ES-I3 (cell line): ENCODE data around the gene CHST2.

Experiments
- H3K36me3 ChIP-seq: 2 replicates; pipeline ENCODE4 v1.6.1; 2013; ENCODE audit warnings: mild to moderate bottlenecking, low read length, control low read depth, moderate library complexity; ENCODE audit not compliant: insufficient read depth
- H3K4me1 ChIP-seq: 2 replicates; pipeline ENCODE4 v1.6.1; 2013; ENCODE audit warnings: mild to moderate bottlenecking, control low read depth, low read length; ENCODE audit not compliant: insufficient read depth
- H3K9ac ChIP-seq: 2 replicates; pipeline ENCODE4 v1.6.1; 2013; ENCODE audit warnings: low read depth, mild to moderate bottlenecking, low read length, moderate library complexity
- H3K9me3 ChIP-seq: 2 replicates; pipeline ENCODE4 v1.6.1; 2013; ENCODE audit warnings: mild to moderate bottlenecking, low read length, moderate library complexity; ENCODE audit not compliant: control insufficient read depth, insufficient read depth

Gene CHST2

DNA sequence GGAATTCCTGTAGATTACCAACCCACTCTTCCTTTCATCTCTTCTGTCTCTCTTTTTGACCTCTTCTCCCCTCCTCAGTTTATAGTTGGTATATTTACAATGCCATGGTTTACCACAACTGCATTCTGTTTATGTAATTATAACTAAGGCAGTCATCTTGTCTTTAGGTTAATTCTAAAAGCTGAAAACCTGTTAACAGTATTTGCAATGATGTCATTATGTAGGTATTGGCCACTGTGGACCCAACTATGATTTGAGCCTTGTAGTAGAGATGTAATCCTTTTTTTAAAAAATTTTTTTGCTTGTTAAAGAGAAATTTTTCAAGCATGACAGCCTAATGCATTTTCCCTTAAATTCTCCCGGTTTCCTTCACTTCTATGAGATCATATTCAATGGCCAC is 30.7 kb upstream of the CHST2 start:
- Histone ChIP-seq H3K36me3 (no peaks in the 10 kb centered on the region), H3K4me1 (no peaks in the 10 kb centered on the region), H3K9me3 (peaks cover 5% of the 10 kb centered on the region; the same call in 1 of the 2 replicates), H3K9ac (no peak overlapping the region)

DNA sequence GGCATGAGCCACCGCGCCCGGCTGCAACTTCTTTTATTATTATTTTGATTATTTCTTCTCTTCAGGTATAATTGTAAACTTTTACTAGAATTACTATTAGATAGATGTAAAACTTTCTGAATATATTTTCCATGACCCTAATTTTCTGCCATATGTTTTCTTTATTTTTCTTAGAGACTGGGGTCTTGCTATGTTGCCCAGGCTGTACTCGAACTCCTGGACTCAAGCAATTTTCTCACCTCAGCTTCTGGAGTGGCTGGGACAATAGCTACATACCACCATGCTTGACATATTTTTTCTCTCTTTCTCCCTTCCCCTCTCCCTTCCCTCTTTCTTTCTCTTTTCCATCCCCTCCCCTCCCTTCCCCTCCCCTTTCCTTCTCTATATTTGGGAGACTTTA is 29.6 kb upstream of the CHST2 start:
- Histone ChIP-seq H3K36me3 (no peaks in the 10 kb centered on the region), H3K9ac (no peak overlapping the region), H3K4me1 (no peaks in the 10 kb centered on the region), H3K9me3 (peaks cover under 1% of the 10 kb centered on the region; the same call in 1 of the 2 replicates)

DNA sequence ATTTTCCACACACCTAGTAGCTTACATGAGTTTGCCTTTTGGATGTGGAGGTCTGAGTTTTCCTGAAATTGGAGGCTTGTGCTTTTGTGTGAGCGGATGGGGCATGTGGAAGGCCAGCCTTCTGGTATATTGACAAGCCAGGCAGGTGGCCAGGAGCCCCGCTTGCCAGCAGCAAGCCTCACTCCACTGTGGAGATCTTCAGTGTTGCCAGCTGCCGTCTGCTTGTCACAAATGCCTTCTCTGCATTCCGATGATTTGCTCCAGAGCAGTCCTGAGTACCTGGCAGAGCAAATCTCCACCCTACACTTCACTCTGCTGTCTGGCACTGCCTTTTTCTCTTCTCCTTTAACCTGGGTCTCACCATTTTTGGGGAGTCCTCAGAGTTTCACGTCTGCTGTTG is 29.1 kb upstream of the CHST2 start:
- no peak overlapping the region for H3K9ac ChIP-seq
- no peaks in the 10 kb centered on the region for H3K4me1 ChIP-seq
- peaks cover under 1% of the 10 kb centered on the region; the same call in 1 of the 2 replicates for H3K9me3 ChIP-seq
- no peaks in the 10 kb centered on the region for H3K36me3 ChIP-seq

DNA sequence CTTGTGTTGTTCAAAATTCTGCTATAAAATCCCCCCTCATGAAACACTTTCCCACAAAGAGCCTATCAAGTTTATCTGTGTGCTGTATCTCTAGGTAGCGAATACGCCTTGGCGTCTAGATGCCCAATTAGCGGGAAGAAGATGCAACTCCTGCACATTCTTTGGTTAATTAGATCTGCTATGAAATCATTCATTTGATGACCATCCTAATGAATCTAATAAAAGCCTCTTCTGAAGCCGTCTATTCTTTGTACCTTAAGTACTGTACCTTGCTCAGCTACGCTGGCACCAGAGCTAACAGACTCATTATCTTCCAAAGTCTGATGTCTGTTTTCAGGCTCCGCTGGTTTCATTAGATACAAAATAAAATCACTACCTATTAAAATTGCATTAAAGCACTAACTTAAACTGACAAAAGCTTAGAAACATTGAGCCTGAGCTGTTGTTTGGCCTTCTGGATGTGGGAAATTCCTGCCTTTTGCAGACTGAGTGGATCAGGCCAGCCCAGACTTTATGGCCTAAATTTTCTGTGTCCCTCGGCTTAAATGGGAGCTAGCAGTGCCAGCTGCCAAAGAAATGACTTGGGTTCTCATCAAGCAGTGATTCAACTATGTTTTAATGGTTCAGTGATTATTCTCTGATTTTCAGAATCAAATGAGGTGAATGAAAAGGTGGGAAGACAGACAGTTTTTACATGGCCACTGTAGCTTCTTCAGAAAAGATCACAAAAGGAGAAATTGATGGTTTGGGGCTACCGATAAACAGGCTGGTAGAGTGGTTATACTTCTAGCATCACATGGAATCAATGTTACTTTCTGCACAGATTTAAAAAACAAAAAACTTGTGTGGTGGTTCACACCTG is 28.4 kb upstream of the CHST2 start:
- H3K36me3 ChIP-seq = no peaks in the 10 kb centered on the region
- no peak overlapping the region for H3K9ac ChIP-seq
- H3K9me3 ChIP-seq = peaks cover 8% of the 10 kb centered on the region
- H3K4me1 ChIP-seq = no peaks in the 10 kb centered on the region

DNA sequence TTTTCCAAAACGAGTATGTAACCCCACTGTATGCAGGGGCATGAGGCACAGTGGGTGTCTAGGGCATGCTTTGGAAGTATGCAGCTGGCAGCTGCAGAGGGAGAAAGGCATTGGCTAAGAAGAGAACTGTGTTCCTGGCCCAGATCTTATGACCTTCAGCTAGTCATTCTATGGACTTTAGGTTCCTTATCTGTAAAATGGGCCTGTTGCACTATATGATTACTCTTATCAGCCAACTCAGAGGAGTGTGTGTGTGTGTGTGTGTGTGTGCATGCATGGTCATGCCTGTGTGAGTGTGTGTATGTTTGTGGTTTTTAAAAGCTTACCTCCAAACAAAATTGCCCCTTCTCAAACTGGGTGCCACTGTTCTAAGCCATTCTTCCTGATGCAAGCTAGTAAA is 27.4 kb upstream of the CHST2 start:
- Histone ChIP-seq H3K9me3 (peaks cover 11% of the 10 kb centered on the region), H3K9ac (no peak overlapping the region), H3K36me3 (no peaks in the 10 kb centered on the region), H3K4me1 (no peaks in the 10 kb centered on the region)

- Histone ChIP-seq H3K4me1 (no peaks in the 10 kb centered on the region), H3K9me3 (peaks cover 13% of the 10 kb centered on the region), H3K9ac (no peak overlapping the region), H3K36me3 (no peaks in the 10 kb centered on the region)
Measured at GRCh38 chr3:143095813-143096212, 23.8 kb upstream of the CHST2 start.

DNA sequence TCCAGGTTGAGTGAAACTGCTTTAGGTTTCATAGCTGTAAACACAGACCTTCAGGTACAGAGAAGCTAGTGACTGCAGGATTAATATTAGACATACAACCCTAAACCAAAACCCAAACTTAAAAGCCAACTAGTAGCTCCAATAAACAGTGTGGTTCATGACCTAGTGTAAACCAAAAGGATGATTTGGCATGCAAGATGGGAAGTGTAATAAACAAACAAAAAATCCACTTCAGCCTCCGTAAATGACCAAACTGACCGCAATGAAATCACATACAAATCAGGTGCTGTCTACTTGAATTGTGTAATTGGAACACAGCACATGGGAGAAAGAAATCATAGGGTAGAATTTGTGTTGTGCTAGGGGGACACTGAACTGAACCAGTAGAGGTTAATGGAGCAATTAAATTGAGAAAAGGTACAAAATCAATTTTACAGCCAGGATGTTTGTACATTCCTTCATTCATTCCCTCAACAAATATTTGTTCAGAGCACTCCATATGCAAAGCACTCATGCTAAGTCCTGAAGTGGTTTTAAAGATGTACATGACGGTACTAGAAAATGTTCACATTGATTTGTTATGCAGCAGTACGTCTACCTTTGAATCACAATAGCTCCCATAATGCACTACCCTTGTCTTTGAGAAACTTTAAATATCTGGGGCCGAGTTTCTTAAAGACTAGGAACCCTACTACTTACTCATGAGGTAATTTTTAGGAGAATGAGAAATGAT is 21.4 kb upstream of the CHST2 start:
- no peaks in the 10 kb centered on the region for H3K36me3 ChIP-seq
- no peak overlapping the region for H3K9ac ChIP-seq
- no peaks in the 10 kb centered on the region for H3K4me1 ChIP-seq
- H3K9me3 ChIP-seq = peaks cover 13% of the 10 kb centered on the region

DNA sequence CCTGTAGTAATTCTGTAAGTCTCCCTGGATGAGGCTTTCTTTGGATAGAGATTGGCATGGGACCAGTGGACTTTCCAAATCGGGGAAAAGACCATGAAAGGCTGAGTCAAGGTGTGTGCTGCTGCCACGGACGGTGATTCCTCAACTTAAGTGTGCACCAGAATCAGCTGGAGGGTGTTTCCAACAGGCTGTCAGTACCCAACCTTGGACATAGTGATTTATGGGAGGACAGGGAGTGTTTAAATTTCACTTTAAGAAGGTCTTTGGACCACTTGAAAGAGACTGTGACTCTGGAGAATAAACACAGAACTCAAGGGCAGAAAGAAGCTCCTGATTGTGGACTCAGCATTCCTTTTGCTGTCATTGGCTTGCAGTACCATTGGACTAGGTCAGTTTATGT is 20.4 kb upstream of the CHST2 start:
- Histone ChIP-seq H3K4me1 (no peaks in the 10 kb centered on the region), H3K9me3 (peaks cover 15% of the 10 kb centered on the region), H3K9ac (no peak overlapping the region), H3K36me3 (no peaks in the 10 kb centered on the region)

DNA sequence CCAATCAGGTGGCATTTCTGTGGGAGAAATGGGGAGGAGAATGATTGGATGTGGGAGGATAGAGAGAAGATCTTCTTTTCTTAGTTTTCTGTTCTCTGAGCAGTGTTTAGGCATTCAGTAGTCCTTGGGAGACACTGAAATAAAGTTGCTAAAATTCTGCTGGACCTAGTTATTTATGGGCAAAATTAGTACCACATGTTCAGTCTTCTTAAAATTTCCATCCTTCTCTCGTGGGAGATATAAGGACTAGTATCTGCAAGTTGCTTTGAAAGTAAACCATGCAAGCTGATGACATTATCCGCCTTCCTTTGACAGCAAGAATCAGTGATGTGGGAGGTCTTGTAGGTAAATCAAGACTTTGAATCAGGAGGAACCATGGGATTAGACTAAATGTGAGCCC is 19.9 kb upstream of the CHST2 start:
- no peak overlapping the region for H3K9ac ChIP-seq
- no peaks in the 10 kb centered on the region for H3K4me1 ChIP-seq
- peaks cover 19% of the 10 kb centered on the region for H3K9me3 ChIP-seq
- no peaks in the 10 kb centered on the region for H3K36me3 ChIP-seq

GRCh38 chr3:143100451-143100850 is 19.1 kb upstream of the CHST2 start:
- Histone ChIP-seq H3K4me1 (no peaks in the 10 kb centered on the region), H3K9me3 (peaks cover 22% of the 10 kb centered on the region), H3K36me3 (no peaks in the 10 kb centered on the region), H3K9ac (no peak overlapping the region)

GRCh38 chr3:143101792-143102381 is 17.7 kb upstream of the CHST2 start:
- Histone ChIP-seq H3K9ac (no peak overlapping the region), H3K4me1 (no peaks in the 10 kb centered on the region), H3K36me3 (no peaks in the 10 kb centered on the region), H3K9me3 (peaks cover 14% of the 10 kb centered on the region)

- Histone ChIP-seq H3K9ac (no peak overlapping the region), H3K36me3 (no peaks in the 10 kb centered on the region), H3K9me3 (peaks cover 12% of the 10 kb centered on the region)
Measured at GRCh38 chr3:143103652-143104051, 15.9 kb upstream of the CHST2 start.

DNA sequence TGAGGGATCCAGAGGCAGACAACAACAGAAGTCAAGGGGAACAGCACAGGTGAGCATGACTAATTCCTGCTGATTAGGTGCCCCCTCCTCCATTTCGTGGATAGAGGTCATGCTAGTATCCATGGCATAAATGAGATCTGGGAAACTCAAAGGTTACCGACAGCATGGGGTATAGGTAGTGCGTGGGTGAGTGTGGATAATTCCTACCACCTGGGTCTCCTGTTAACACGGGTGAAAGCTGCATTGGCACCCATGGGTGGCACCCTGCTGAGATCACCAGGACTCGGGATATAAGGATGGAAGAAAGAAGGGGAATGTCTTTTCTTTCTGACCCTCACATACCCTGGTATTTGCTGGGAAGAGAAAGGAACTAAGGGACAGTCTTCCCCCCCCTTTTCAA is 14.4 kb upstream of the CHST2 start:
- Histone ChIP-seq H3K9ac (no peak overlapping the region), H3K9me3 (peaks cover 12% of the 10 kb centered on the region), H3K4me1 (no peaks in the 10 kb centered on the region), H3K36me3 (no peaks in the 10 kb centered on the region)

More at GRCh38 chr3:143103652-143104051, 15.9 kb upstream of the CHST2 start:
- no peaks in the 10 kb centered on the region for H3K4me1 ChIP-seq

DNA sequence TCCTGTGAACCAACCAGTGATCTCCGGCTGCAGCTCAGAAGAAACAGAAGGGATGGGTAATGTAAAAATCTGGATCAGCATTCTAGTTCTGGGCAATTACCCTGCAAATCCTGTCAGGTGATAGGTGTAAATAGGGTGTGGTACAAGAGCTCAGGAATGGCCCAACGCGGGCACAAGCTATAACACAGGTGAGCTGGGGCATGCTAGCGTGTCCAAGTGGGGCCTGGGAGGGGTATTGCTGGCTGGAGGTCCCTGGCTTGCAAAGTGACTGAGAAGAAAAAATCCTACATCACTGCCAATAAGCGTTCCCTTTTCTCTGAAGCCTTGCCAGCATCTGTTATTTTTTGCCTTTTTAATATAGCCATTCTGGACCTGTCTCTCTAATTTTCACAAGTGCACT is 9.7 kb upstream of the CHST2 start:
- Histone ChIP-seq H3K9me3 (peaks cover 5% of the 10 kb centered on the region), H3K4me1 (no peaks in the 10 kb centered on the region), H3K9ac (no peak overlapping the region), H3K36me3 (no peaks in the 10 kb centered on the region)
